ENCODE measurements around the gene GEMIN2.
"Not testable (repeated sequence)": the region's sequence is repeated elsewhere in the genome, so short reads cannot be mapped to it uniquely, and the experiment has no call there.

The GEMIN2 gene

GRCh38 chr14:39102265-39102968 is 11.7 kb upstream of the GEMIN2 start:
- peaks cover 16% of the 10 kb centered on the region for H3K36me3 Mint-ChIP-seq (ENCODE audit: low read depth)
- H3K27me3 Mint-ChIP-seq, result no peaks in the 10 kb centered on the region
- peak overlapping the region; percentile 86 for H3K27ac Mint-ChIP-seq
- H3K4me1 Mint-ChIP-seq (ENCODE audit: low read depth), result peaks cover 49% of the 10 kb centered on the region
- no peaks in the 10 kb centered on the region for H3K9me3 Mint-ChIP-seq
- peak overlapping the region; percentile 89 for H3K4me3 Mint-ChIP-seq

- H3K9me3 Mint-ChIP-seq, result no peaks in the 10 kb centered on the region
- peaks cover 49% of the 10 kb centered on the region for H3K4me1 Mint-ChIP-seq (ENCODE audit: low read depth)
- H3K27me3 Mint-ChIP-seq, result no peaks in the 10 kb centered on the region
- peak within 1 kb of the TSS; percentile 89 for H3K4me3 Mint-ChIP-seq
- peaks cover 16% of the 10 kb centered on the region for H3K36me3 Mint-ChIP-seq (ENCODE audit: low read depth)
- peak within 1 kb of the TSS; percentile 92 for H3K27ac Mint-ChIP-seq
Observed at GRCh38 chr14:39102969-39103957, 10.9 kb upstream of the GEMIN2 start, which contains the start of gene SEC23A. SEC23A (minus strand) TSS chr14:39103235; CDS start chr14:39096118, 7,117 bp downstream.

- Mint-ChIP-seq H3K4me1 (ENCODE audit: low read depth) (peaks cover 50% of the 10 kb centered on the region), H3K4me3 (peak overlapping the region; percentile 89), H3K36me3 (ENCODE audit: low read depth) (peaks cover 16% of the 10 kb centered on the region), H3K27ac (peak overlapping the region; percentile 92)
- H3K9me3 Mint-ChIP-seq, H3K27me3 Mint-ChIP-seq: not testable (repeated sequence)
Observed at GRCh38 chr14:39104078-39104801, 9.9 kb upstream of the GEMIN2 start.

GRCh38 chr14:39107591-39107996 is 6.5 kb upstream of the GEMIN2 start:
- Mint-ChIP-seq H3K36me3 (ENCODE audit: low read depth) (no peaks in the 10 kb centered on the region), H3K27ac (no peak overlapping the region), H3K4me3 (no peak overlapping the region), H3K4me1 (ENCODE audit: low read depth) (peaks cover 31% of the 10 kb centered on the region), H3K27me3 (no peaks in the 10 kb centered on the region), H3K9me3 (no peaks in the 10 kb centered on the region)

GRCh38 chr14:39108791-39109190 is 5.3 kb upstream of the GEMIN2 start:
- Mint-ChIP-seq H3K9me3 (no peaks in the 10 kb centered on the region), H3K4me3 (no peak overlapping the region), H3K27ac (no peak overlapping the region), H3K36me3 (ENCODE audit: low read depth) (no peaks in the 10 kb centered on the region), H3K27me3 (no peaks in the 10 kb centered on the region), H3K4me1 (ENCODE audit: low read depth) (peaks cover 33% of the 10 kb centered on the region)

- Mint-ChIP-seq H3K27ac (no peak overlapping the region), H3K4me3 (no peak overlapping the region), H3K27me3 (no peaks in the 10 kb centered on the region)
Observed at GRCh38 chr14:39109893-39110715, 4.0 kb upstream of the GEMIN2 start.

GRCh38 chr14:39113685-39114072 is 444 bp upstream of the GEMIN2 start:
- peaks cover 19% of the 10 kb centered on the region for H3K36me3 Mint-ChIP-seq (ENCODE audit: low read depth)
- H3K4me3 Mint-ChIP-seq, result peak overlapping the region; percentile 98
- peaks cover 29% of the 10 kb centered on the region for H3K4me1 Mint-ChIP-seq (ENCODE audit: low read depth)
- H3K9me3 Mint-ChIP-seq, result no peaks in the 10 kb centered on the region
- no peaks in the 10 kb centered on the region for H3K27me3 Mint-ChIP-seq
- peak overlapping the region; percentile 96 for H3K27ac Mint-ChIP-seq

More at GRCh38 chr14:39109893-39110715, 4.0 kb upstream of the GEMIN2 start:
- H3K9me3 Mint-ChIP-seq, result no peaks in the 10 kb centered on the region
- H3K4me1 Mint-ChIP-seq (ENCODE audit: low read depth), result peaks cover 34% of the 10 kb centered on the region
- peaks cover 4% of the 10 kb centered on the region for H3K36me3 Mint-ChIP-seq (ENCODE audit: low read depth)

- Mint-ChIP-seq H3K4me1 (ENCODE audit: low read depth) (no peaks in the 10 kb centered on the region), H3K27ac (no peak overlapping the region), H3K4me3 (no peak overlapping the region), H3K9me3 (no peaks in the 10 kb centered on the region), H3K27me3 (no peaks in the 10 kb centered on the region), H3K36me3 (ENCODE audit: low read depth) (peaks cover 49% of the 10 kb centered on the region)
Observed at GRCh38 chr14:39122330-39123138, 8.4 kb downstream of the GEMIN2 start.

GRCh38 chr14:39137835-39138234 is 23.7 kb downstream of the GEMIN2 start:
- H3K36me3 Mint-ChIP-seq (ENCODE audit: low read depth), result peaks cover 58% of the 10 kb centered on the region
- H3K4me1 Mint-ChIP-seq (ENCODE audit: low read depth); H3K9me3 Mint-ChIP-seq; H3K4me3 Mint-ChIP-seq; H3K27me3 Mint-ChIP-seq; H3K27ac Mint-ChIP-seq: not testable (repeated sequence)

- no peak overlapping the region for H3K27ac Mint-ChIP-seq
- H3K4me3 Mint-ChIP-seq, result no peak overlapping the region
- H3K27me3 Mint-ChIP-seq, result no peaks in the 10 kb centered on the region
- no peaks in the 10 kb centered on the region for H3K9me3 Mint-ChIP-seq
- peaks cover 60% of the 10 kb centered on the region for H3K36me3 Mint-ChIP-seq (ENCODE audit: low read depth)
- H3K4me1 Mint-ChIP-seq (ENCODE audit: low read depth), result no peaks in the 10 kb centered on the region
Observed at GRCh38 chr14:39138440-39138839, 24.3 kb downstream of the GEMIN2 start.

- H3K27me3 Mint-ChIP-seq, result no peaks in the 10 kb centered on the region
- no peak overlapping the region for H3K27ac Mint-ChIP-seq
- H3K4me1 Mint-ChIP-seq (ENCODE audit: low read depth), result no peaks in the 10 kb centered on the region
- peaks cover 48% of the 10 kb centered on the region for H3K36me3 Mint-ChIP-seq (ENCODE audit: low read depth)
- no peaks in the 10 kb centered on the region for H3K9me3 Mint-ChIP-seq
- no peak overlapping the region for H3K4me3 Mint-ChIP-seq
Observed at GRCh38 chr14:39140170-39140569, 26.0 kb downstream of the GEMIN2 start.

- not testable (repeated sequence) for H3K27me3 Mint-ChIP-seq; H3K4me3 Mint-ChIP-seq; H3K4me1 Mint-ChIP-seq (ENCODE audit: low read depth); H3K27ac Mint-ChIP-seq; H3K9me3 Mint-ChIP-seq
- peaks cover 46% of the 10 kb centered on the region for H3K36me3 Mint-ChIP-seq (ENCODE audit: low read depth)
Observed at GRCh38 chr14:39141623-39142022, 27.5 kb downstream of the GEMIN2 start.

GRCh38 chr14:39143226-39143625 is 29.1 kb downstream of the GEMIN2 start:
- H3K36me3 Mint-ChIP-seq (ENCODE audit: low read depth), result peaks cover 49% of the 10 kb centered on the region
- H3K27ac Mint-ChIP-seq; H3K27me3 Mint-ChIP-seq; H3K4me3 Mint-ChIP-seq; H3K9me3 Mint-ChIP-seq; H3K4me1 Mint-ChIP-seq (ENCODE audit: low read depth): not testable (repeated sequence)

Measured in stimulated activated naive CD8-positive, alpha-beta T cell treated with anti-CD3 and anti-CD28 coated beads, Interleukin-15, Interleukin-2, amounts not matched to agents 100 ng/mL and 50 ng/mL, for 24 hours (primary cell).